Karpas-422 (cell line): ENCODE results near the gene FADS1. TPM values are rescaled to one million over a fixed set of nuclear protein-coding genes. Genes with fewer than 3 reads are reported as not detected.

ENCODE experiments used
- DNase-seq: peaks from one replicate; pipeline ENCODE4 v3.0.0-alpha.2; 2015
- H2AFZ ChIP-seq: fragments of 200-600 bp; sonication (generic); 2 replicates; pipeline ENCODE4 v1.6.1; 2014; ENCODE audit warnings: antibody characterized with exemption, low read length, mixed read lengths
- H3K27ac ChIP-seq: fragments of 200-600 bp; sonication (generic); 2 replicates; pipeline ENCODE4 v1.5.1; 2014; ENCODE audit warnings: mild to moderate bottlenecking, low read length, moderate library complexity
- H3K27me3 ChIP-seq: fragments of 200-600 bp; sonication (generic); 2 replicates; pipeline ENCODE4 v1.6.1; 2014; ENCODE audit warnings: low read length, mixed read lengths
- H3K36me3 ChIP-seq: fragments of 200-600 bp; sonication (generic); 2 replicates; pipeline ENCODE4 v1.6.1; 2014; ENCODE audit warnings: low read length, mixed read lengths; ENCODE audit not compliant: insufficient read depth
- H3K4me1 ChIP-seq: fragments of 200-600 bp; sonication (generic); 2 replicates; pipeline ENCODE4 v1.6.1; 2014; ENCODE audit warnings: mild to moderate bottlenecking, low read length, mixed read lengths
- H3K4me2 ChIP-seq: fragments of 200-600 bp; sonication (generic); 2 replicates; pipeline ENCODE4 v1.6.1; 2014; ENCODE audit warnings: low read length, low read depth, mild to moderate bottlenecking; ENCODE audit not compliant: poor library complexity, severe bottlenecking
- H3K4me3 ChIP-seq: fragments of 200-600 bp; sonication (generic); 2 replicates; pipeline ENCODE4 v1.5.1; 2014; ENCODE audit warnings: mild to moderate bottlenecking, antibody characterized with exemption, low read length, mixed read lengths
- H3K79me2 ChIP-seq: fragments of 200-600 bp; sonication (generic); 2 replicates; pipeline ENCODE4 v1.6.1; 2014; ENCODE audit warnings: mild to moderate bottlenecking, low read length, mixed read lengths
- H3K9ac ChIP-seq: fragments of 200-600 bp; sonication (generic); 2 replicates; pipeline ENCODE4 v1.6.0; 2014; ENCODE audit warnings: low read length
- H3K9me2 ChIP-seq: fragments of 200-600 bp; sonication (generic), shearing (Covaris generic); replicated peaks from 2 replicates; pipeline ENCODE4 v1.6.0; 2014; ENCODE audit warnings: mild to moderate bottlenecking, low read length, moderate library complexity; ENCODE audit not compliant: insufficient read depth
- H3K9me3 ChIP-seq: fragments of 300-700, 200-600 bp; sonication (generic); 2 replicates; pipeline ENCODE4 v1.6.1; 2014; ENCODE audit warnings: low read length, mixed read lengths
- H4K20me1 ChIP-seq: fragments of 200-600 bp; sonication (generic); 2 replicates; pipeline ENCODE4 v1.6.1; 2014; ENCODE audit warnings: mild to moderate bottlenecking, antibody characterized with exemption, low read length, low read depth; ENCODE audit not compliant: insufficient read depth
- total RNA-seq: library from RNA; depleted of rRNA; stranded (reverse); fragments of >200 nt; shearing (Covaris generic); gene quantifications from 2 replicates; pipeline ENCODE4 v1.2.3, GENCODE V29; 2014; ENCODE audit warnings: low replicate concordance

Gene FADS1
- total RNA-seq, 1 experiment from 2014 or later = 80.3 TPM

DNA sequence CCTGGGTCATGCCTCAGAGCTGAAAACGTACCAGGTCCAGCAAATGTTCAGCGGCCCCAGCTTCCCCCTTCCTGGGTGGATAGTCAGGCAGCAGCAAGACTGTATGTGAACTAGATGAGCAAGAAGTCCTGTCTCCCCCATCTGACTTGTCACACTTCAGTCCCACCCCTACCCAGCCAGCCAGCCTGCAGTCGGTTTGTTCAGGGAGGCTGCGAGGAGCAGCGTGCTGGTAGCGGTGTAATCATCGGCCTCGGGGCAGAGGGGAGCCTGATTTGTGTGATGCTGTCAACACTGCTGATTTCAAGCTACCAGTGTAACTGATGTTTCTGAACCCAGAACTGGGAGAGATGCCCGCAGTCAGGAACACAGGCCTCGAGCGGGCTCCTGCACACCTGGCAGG, 34.0 kb downstream of the FADS1 start:
- no peaks in the 10 kb centered on the region for H3K79me2 ChIP-seq
- no peaks in the 10 kb centered on the region for H3K27me3 ChIP-seq
- H3K4me1 ChIP-seq = no peaks in the 10 kb centered on the region
- no peak for DNase-seq
- peaks cover 7% of the 10 kb centered on the region; the same call in 1 of the 2 replicates for H4K20me1 ChIP-seq
- H3K9me2 ChIP-seq = no peaks in the 10 kb centered on the region
- no peak overlapping the region for H3K9ac ChIP-seq
- no peaks in the 10 kb centered on the region for H3K9me3 ChIP-seq
- H3K27ac ChIP-seq = no peak overlapping the region
- H3K4me3 ChIP-seq = no peak overlapping the region
- peaks cover 11% of the 10 kb centered on the region for H3K36me3 ChIP-seq
- H2AFZ ChIP-seq = no peak overlapping the region
- no peak overlapping the region for H3K4me2 ChIP-seq

- Histone ChIP-seq H3K79me2 (no peaks in the 10 kb centered on the region), H4K20me1 (peaks cover 7% of the 10 kb centered on the region; the same call in 1 of the 2 replicates), H3K36me3 (peaks cover 6% of the 10 kb centered on the region), H3K9me3 (no peaks in the 10 kb centered on the region), H3K4me1 (no peaks in the 10 kb centered on the region), H3K4me3 (no peak overlapping the region), H2AFZ (no peak overlapping the region), H3K9ac (no peak overlapping the region), H3K27me3 (no peaks in the 10 kb centered on the region), H3K4me2 (no peak overlapping the region), H3K27ac (no peak overlapping the region), H3K9me2 (no peaks in the 10 kb centered on the region)
- DNase-seq = no peak
These were observed 34.5 kb downstream of the FADS1 start for GRCh38 chr11:61782299-61782698.

DNA sequence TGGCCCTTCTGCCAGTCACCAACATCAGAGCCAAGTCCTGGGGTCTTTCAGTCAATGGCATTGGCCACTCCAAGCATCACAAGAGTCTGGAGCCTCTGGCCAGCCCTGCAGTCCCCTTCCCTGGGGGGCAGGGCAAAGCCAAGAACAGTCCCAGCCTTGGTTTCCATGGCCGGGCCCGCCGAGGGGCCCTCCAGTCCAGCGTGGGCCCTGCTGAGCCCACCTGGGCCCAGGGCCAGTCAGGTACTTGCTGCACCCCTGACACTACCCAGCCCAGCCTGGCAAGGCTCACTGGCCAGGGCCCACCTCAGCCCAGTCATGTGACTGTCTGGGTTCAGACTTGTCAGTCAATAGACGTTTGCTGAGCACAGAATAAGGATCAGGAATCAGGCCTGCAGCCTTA, 35.2 kb downstream of the FADS1 start:
- DNase-seq = no peak
- no peak overlapping the region for H3K4me3 ChIP-seq
- no peaks in the 10 kb centered on the region for H3K9me3 ChIP-seq
- no peak overlapping the region for H3K4me2 ChIP-seq
- H3K4me1 ChIP-seq = no peaks in the 10 kb centered on the region
- H2AFZ ChIP-seq = no peak overlapping the region
- H3K9me2 ChIP-seq = no peaks in the 10 kb centered on the region
- H3K27ac ChIP-seq = no peak overlapping the region
- no peaks in the 10 kb centered on the region for H3K79me2 ChIP-seq
- H3K9ac ChIP-seq = no peak overlapping the region
- no peaks in the 10 kb centered on the region; the same call in 1 of the 2 replicates for H3K36me3 ChIP-seq
- H3K27me3 ChIP-seq = no peaks in the 10 kb centered on the region
- H4K20me1 ChIP-seq = peaks cover 5% of the 10 kb centered on the region; the same call in 1 of the 2 replicates

DNA sequence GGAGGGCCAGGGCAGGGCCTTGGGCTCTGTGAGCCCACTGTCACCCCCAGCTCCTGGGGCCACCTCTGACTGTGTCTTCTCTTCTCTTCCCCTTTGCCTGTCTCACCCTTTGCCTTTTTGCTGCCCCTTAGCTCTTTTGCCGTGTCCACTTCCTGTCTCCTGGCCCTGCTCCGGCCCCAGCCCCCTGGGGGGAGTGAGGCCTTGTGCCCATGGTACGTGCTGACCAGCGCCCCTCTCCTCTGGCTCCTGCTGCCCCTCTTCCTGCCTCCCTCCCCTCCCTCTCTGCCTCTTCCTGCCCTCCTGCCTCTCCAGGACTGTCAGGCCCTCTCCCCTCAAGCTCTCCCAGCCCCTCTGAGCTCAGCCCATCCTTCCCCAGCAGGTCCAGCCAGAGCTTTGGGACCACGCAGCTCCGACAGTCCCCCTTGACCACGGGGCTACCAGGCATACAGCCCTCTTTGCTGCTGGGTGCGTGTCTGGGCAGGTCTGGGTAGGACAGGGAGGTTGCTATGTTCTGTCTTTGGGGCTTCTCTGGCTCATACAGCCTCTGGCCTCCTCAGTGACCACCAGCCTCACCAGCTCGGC, 36.1 kb downstream of the FADS1 start:
- H3K4me2 ChIP-seq = no peak overlapping the region
- no peak overlapping the region for H2AFZ ChIP-seq
- no peaks in the 10 kb centered on the region for H3K79me2 ChIP-seq
- H3K4me1 ChIP-seq = no peaks in the 10 kb centered on the region
- peaks cover 2% of the 10 kb centered on the region; the same call in 1 of the 2 replicates for H4K20me1 ChIP-seq
- no peak overlapping the region for H3K4me3 ChIP-seq
- no peaks in the 10 kb centered on the region for H3K9me3 ChIP-seq
- no peak overlapping the region for H3K9ac ChIP-seq
- no peaks in the 10 kb centered on the region; the same call in 1 of the 2 replicates for H3K36me3 ChIP-seq
- no peaks in the 10 kb centered on the region for H3K9me2 ChIP-seq
- no peak overlapping the region for H3K27ac ChIP-seq
- DNase-seq = no peak
- H3K27me3 ChIP-seq = no peaks in the 10 kb centered on the region

GRCh38 chr11:61779666-61780525, 36.9 kb downstream of the FADS1 start:
- Histone ChIP-seq H3K27me3 (no peaks in the 10 kb centered on the region), H2AFZ (no peak overlapping the region), H3K4me2 (no peak overlapping the region), H3K36me3 (no peaks in the 10 kb centered on the region), H3K4me1 (no peaks in the 10 kb centered on the region), H3K4me3 (no peak overlapping the region), H3K9me2 (no peaks in the 10 kb centered on the region), H3K9me3 (no peaks in the 10 kb centered on the region), H3K9ac (no peak overlapping the region), H3K27ac (no peak overlapping the region), H3K79me2 (no peaks in the 10 kb centered on the region), H4K20me1 (peaks cover 2% of the 10 kb centered on the region; the same call in 1 of the 2 replicates)
- no peak for DNase-seq

DNA sequence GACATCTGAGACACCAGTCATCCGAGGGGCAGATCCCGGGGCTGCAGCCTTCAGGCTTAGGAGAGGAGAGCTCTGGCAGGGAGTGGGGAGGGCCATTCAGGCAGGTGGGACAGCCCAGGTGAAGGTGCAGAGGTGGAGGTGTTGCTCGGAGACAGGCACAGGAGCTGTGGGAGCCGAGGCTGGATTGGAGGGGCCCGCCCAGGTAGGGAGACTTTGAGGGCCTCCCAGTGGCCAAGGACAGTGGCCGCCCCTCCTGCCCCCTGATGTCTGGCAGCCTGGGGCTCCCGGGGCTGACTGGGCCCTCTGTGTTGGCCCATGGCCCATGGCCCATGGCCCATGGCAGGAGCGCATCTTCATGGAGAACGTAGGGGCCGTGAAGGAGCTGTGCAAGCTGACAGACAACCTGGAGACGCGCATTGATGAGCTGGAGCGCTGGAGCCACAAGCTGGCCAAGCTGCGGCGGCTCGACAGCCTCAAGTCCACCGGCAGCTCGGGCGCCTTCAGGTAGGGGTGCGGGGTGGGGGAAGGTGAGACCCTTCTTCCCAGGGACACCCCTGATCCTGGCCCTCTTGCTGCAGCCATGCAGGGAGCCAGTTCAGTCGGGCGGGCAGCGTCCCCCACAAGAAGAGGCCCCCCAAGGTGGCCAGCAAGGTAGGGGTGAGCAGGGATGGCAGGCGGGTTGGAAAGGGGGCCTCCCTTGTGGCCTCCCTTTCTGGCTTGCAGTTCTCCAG, 37.7 kb downstream of the FADS1 start:
- Histone ChIP-seq H3K9me3 (no peaks in the 10 kb centered on the region), H3K27ac (no peak overlapping the region), H3K79me2 (no peaks in the 10 kb centered on the region), H3K9me2 (no peaks in the 10 kb centered on the region), H3K27me3 (no peaks in the 10 kb centered on the region), H3K4me2 (no peak overlapping the region), H3K36me3 (no peaks in the 10 kb centered on the region), H3K9ac (no peak overlapping the region), H3K4me3 (no peak overlapping the region), H4K20me1 (peaks cover 2% of the 10 kb centered on the region; the same call in 1 of the 2 replicates), H2AFZ (no peak overlapping the region), H3K4me1 (no peaks in the 10 kb centered on the region)
- no peak for DNase-seq

DNA sequence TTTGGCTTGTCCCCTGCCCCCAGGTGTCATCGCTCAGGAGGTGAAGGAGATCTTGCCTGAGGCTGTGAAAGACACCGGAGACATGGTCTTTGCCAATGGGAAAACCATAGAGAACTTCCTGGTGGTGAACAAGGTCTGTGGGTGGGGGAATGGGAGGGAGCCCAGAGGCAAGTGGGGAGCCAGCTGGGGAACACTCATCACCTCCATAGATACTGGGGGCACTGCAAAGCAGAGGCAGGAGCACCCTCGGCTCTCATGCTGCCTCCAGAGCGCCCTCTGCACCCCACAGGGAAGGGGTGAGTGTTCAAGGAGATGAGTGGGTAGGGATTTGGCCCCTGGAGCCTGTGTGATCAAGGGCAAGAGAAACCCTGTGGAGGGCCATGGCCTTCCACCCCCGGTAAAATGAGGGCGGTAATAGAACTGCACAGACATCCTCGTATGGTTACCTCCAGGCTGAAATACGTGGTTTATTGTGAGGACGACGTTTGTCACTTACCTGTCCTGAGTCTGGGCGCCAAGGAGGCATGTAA, 38.4 kb downstream of the FADS1 start:
- H3K4me1 ChIP-seq = no peaks in the 10 kb centered on the region
- no peak overlapping the region for H3K9ac ChIP-seq
- H2AFZ ChIP-seq = no peak overlapping the region
- no peak overlapping the region for H3K4me2 ChIP-seq
- no peaks in the 10 kb centered on the region for H3K9me2 ChIP-seq
- DNase-seq = no peak
- no peaks in the 10 kb centered on the region for H3K79me2 ChIP-seq
- no peak overlapping the region for H3K27ac ChIP-seq
- no peaks in the 10 kb centered on the region for H3K9me3 ChIP-seq
- peaks cover 2% of the 10 kb centered on the region; the same call in 1 of the 2 replicates for H4K20me1 ChIP-seq
- no peaks in the 10 kb centered on the region for H3K27me3 ChIP-seq
- H3K4me3 ChIP-seq = no peak overlapping the region
- no peaks in the 10 kb centered on the region for H3K36me3 ChIP-seq
